ENCODE results near the gene OR2M5.

Gene OR2M5

GRCh38 chr1:248183996-248184395 lies 39.0 kb downstream of the OR2M5 start:
- no peaks in the 10 kb centered on the region for H3K36me3 Mint-ChIP-seq
- no peak for DNase-seq (ENCODE audit: low spot score in 2 of 2)
- H3K9me3 Mint-ChIP-seq: peaks cover 5% of the 10 kb centered on the region
- no peak overlapping the region for H3K27ac Mint-ChIP-seq
- no peak overlapping the region for H3K4me3 Mint-ChIP-seq
- H3K4me1 Mint-ChIP-seq: no peaks in the 10 kb centered on the region
- no peak for ATAC-seq (ENCODE audit: low read depth)
- H3K27me3 Mint-ChIP-seq: peaks cover 9% of the 10 kb centered on the region

- H3K36me3 Mint-ChIP-seq: no peaks in the 10 kb centered on the region
- H3K27me3 Mint-ChIP-seq: peaks cover 9% of the 10 kb centered on the region
- H3K4me1 Mint-ChIP-seq: no peaks in the 10 kb centered on the region
- no peak overlapping the region for H3K27ac Mint-ChIP-seq
- H3K4me3 Mint-ChIP-seq: no peak overlapping the region
- no peak for DNase-seq (ENCODE audit: low spot score in 2 of 2)
- no peak for ATAC-seq (ENCODE audit: low read depth)
- peaks cover 5% of the 10 kb centered on the region for H3K9me3 Mint-ChIP-seq
Measured at GRCh38 chr1:248187363-248187762, 42.4 kb downstream of the OR2M5 start.

- no peak for DNase-seq (ENCODE audit: low spot score in 2 of 2)
- Mint-ChIP-seq H3K36me3 (no peaks in the 10 kb centered on the region), H3K4me1 (no peaks in the 10 kb centered on the region), H3K27ac (no peak overlapping the region), H3K9me3 (peaks cover 7% of the 10 kb centered on the region), H3K27me3 (peaks cover 9% of the 10 kb centered on the region), H3K4me3 (no peak overlapping the region)
- no peak for ATAC-seq (ENCODE audit: low read depth)
Measured at GRCh38 chr1:248189026-248189425, 44.1 kb downstream of the OR2M5 start.

GRCh38 chr1:248194117-248194516 lies 49.2 kb downstream of the OR2M5 start:
- DNase-seq (ENCODE audit: low spot score in 2 of 2) (no peak), ATAC-seq (ENCODE audit: low read depth) (no peak)
- no peaks in the 10 kb centered on the region for H3K27me3 Mint-ChIP-seq
- no peaks in the 10 kb centered on the region for H3K36me3 Mint-ChIP-seq
- no peak overlapping the region for H3K4me3 Mint-ChIP-seq
- H3K4me1 Mint-ChIP-seq: no peaks in the 10 kb centered on the region
- no peak overlapping the region for H3K27ac Mint-ChIP-seq
- H3K9me3 Mint-ChIP-seq: peaks cover 10% of the 10 kb centered on the region
